Coronary artery (tissue), 2 donors: ENCODE measurements around the gene DDX25.

Experiments
- DNase-seq: peaks from one replicate; pipeline ENCODE4 v3.0.0-alpha.2; 2017; ENCODE audit warnings: low spot score
- H3K27ac ChIP-seq, 2 donors: fragments of 200-600 bp; sonication (generic); one replicate each; pipeline ENCODE4 v1.5.1; 2016 to 2019
- H3K4me3 ChIP-seq: fragments of 200-600 bp; sonication (generic); 2 replicates; pipeline ENCODE4 v1.5.1; 2016; ENCODE audit warnings: mild to moderate bottlenecking, moderate library complexity
- TF ChIP-seq, protein P1 (sequence below): fragments of 200-600 bp; sonication (generic); IDR thresholded peaks from one replicate; pipeline ENCODE4 v1.5.1; 2019; ENCODE audit warnings: antibody characterized with exemption

Gene DDX25

DNA sequence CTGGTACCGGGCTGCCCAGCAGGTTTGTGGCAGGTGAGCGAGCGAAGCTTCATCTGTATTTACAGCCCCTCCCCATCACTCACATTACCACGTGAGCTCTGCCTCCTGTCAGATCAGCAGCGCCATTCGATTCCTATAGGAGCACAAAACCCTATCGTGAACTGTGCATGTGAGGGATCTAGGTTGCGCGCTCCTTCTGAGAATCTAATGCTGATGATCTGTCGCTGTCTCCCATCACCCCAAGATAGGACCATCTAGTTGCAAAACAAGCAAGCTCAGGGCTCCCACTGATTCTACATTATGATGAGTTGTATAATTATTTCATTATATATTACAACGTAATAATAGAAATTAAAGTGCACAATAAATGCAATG, 25.8 kb downstream of the DDX25 start:
- TF ChIP-seq, protein P1, sequence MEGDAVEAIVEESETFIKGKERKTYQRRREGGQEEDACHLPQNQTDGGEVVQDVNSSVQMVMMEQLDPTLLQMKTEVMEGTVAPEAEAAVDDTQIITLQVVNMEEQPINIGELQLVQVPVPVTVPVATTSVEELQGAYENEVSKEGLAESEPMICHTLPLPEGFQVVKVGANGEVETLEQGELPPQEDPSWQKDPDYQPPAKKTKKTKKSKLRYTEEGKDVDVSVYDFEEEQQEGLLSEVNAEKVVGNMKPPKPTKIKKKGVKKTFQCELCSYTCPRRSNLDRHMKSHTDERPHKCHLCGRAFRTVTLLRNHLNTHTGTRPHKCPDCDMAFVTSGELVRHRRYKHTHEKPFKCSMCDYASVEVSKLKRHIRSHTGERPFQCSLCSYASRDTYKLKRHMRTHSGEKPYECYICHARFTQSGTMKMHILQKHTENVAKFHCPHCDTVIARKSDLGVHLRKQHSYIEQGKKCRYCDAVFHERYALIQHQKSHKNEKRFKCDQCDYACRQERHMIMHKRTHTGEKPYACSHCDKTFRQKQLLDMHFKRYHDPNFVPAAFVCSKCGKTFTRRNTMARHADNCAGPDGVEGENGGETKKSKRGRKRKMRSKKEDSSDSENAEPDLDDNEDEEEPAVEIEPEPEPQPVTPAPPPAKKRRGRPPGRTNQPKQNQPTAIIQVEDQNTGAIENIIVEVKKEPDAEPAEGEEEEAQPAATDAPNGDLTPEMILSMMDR, result no peak
- DNase-seq, result no peak

GRCh38 chr11:125931116-125931515, 26.8 kb downstream of the DDX25 start:
- no peak for DNase-seq
- TF ChIP-seq, protein P1, result no peak
- H3K4me3 ChIP-seq, result no peak overlapping the region
- H3K27ac ChIP-seq, result no peak overlapping the region

More for the DNA sequence above, 25.8 kb downstream of the DDX25 start:
- Histone ChIP-seq H3K27ac (no peak overlapping the region), H3K4me3 (no peak overlapping the region)

DNA sequence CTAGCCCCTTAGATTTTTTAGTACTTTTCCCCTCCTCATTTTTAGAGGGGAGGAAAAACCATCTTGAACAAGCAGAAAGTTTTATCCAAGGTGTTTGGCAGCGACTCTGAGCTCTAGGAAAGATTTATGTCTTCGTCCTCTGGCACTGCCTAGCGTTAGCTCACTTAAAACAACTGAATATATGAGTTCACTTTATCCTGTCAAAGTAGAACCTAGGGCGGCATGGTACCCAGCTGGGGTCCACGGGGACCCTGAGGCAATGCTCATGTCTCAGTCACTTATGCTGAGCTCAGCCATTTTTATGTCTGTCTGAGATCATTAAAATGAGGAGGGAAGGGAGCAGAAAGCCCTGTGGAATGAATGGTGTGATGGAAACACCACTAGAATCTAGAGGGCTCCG, 27.4 kb downstream of the DDX25 start:
- DNase-seq, result no peak
- TF ChIP-seq, protein P1, result no peak
- no peak overlapping the region for H3K27ac ChIP-seq
- H3K4me3 ChIP-seq, result no peak overlapping the region

- TF ChIP-seq, protein P1, result no peak
- Histone ChIP-seq H3K27ac (no peak overlapping the region), H3K4me3 (no peak overlapping the region)
- DNase-seq, result no peak
Observed at GRCh38 chr11:125932301-125932700, 28.0 kb downstream of the DDX25 start.

DNA sequence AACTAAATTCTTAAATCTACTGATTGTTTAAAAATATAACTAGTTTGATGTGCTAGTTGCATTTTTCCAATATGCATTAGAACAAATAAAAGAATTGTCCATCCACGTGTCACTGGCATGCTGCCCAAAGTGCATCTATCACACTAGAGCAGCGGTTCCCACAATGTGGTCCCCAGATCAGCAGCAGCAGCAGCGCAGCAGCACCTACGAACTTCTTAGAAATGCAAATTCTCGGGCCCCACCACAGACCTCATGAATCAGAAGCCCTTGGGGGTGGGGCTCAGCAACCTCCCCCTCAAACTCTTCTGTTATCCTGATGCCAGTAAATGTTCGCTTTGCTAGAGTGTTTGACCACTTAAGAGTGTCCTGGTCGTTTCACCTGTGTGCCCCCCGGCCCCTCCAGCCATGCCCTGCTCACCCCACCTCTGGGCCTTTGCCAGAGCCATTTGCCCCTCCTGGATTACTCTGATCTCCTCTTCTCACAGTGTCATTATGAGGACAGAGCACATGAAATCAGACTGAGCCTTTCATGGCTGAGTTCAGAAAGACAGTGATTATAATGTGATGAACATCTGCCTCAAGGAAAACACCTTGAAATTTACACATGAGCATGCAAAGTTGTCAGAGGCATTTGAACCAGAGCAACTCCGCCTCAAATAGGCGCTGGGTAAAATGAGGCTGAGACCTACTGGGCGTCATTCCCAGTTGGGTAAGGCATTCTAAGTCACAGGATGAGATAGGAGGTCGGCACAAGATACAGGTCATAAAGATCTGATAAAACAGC, 28.9 kb downstream of the DDX25 start:
- TF ChIP-seq, protein P1, result no peak
- no peak for DNase-seq
- no peak overlapping the region for H3K27ac ChIP-seq
- H3K4me3 ChIP-seq, result no peak overlapping the region

DNA sequence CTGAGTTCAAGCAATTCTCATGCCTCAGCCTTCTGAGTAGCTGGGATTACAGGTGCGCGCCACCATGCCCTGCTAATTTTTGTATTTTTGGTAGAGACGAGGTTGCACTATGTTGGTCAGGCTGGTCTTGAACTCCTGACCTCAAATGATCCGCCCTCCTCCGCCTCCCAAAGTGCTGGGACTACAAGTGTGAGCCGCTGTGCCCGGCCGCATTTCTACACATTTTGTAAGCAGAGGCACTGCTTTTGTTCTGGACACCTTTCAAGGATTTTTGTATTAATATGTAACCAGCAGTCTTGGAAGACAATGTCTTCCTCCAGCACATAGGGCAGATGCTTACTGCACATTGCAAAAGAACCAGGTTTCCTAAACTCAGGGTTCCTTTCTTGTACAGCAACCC, 30.2 kb downstream of the DDX25 start:
- no peak for DNase-seq
- Histone ChIP-seq H3K27ac (no peak overlapping the region), H3K4me3 (no peak overlapping the region)
- TF ChIP-seq, protein P1, result no peak

DNA sequence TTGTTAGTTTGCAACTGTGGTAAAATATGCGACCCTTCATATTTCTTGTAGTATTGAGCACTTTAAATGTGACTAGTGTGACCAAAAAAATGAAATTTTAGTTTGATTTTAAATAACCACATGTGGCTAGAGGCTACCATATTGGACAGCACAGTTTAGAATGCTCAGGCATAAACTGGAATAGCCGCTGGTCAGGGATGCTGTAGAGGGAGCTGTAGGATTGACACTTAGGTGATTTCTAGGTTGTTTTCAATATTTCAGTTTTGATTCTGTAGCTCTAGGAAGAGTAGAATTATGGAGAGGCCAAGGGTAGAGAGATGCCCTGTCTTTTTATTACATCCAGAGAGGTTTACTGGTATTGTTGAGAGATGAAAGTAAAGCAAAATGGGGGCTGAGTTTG, 30.7 kb downstream of the DDX25 start:
- no peak overlapping the region for H3K27ac ChIP-seq
- TF ChIP-seq, protein P1, result no peak
- H3K4me3 ChIP-seq, result no peak overlapping the region
- no peak for DNase-seq
